ENCODE measurements around the gene RNU1-3.
"Not testable (repeated sequence)": the region's sequence is repeated elsewhere in the genome, so short reads cannot be mapped to it uniquely, and the experiment has no call there.

- TF ChIP-seq, protein P1, sequence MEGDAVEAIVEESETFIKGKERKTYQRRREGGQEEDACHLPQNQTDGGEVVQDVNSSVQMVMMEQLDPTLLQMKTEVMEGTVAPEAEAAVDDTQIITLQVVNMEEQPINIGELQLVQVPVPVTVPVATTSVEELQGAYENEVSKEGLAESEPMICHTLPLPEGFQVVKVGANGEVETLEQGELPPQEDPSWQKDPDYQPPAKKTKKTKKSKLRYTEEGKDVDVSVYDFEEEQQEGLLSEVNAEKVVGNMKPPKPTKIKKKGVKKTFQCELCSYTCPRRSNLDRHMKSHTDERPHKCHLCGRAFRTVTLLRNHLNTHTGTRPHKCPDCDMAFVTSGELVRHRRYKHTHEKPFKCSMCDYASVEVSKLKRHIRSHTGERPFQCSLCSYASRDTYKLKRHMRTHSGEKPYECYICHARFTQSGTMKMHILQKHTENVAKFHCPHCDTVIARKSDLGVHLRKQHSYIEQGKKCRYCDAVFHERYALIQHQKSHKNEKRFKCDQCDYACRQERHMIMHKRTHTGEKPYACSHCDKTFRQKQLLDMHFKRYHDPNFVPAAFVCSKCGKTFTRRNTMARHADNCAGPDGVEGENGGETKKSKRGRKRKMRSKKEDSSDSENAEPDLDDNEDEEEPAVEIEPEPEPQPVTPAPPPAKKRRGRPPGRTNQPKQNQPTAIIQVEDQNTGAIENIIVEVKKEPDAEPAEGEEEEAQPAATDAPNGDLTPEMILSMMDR (IDR thresholded peaks at IDR 0.05; ENCODE audit: low read depth, low read length, missing input control), result not testable (repeated sequence)
- TF ChIP-seq GABPA (IDR thresholded peaks at IDR 0.05 in 1 of 2, conservative IDR thresholded peaks at IDR 0.05 in 1 of 2); FOXA2 (IDR thresholded peaks at IDR 0.05); JUND (IDR thresholded peaks at IDR 0.05); RAD21 (IDR thresholded peaks at IDR 0.05); TAF1 (conservative IDR thresholded peaks at IDR 0.05): not testable (repeated sequence)
- TF ChIP-seq, protein P2, sequence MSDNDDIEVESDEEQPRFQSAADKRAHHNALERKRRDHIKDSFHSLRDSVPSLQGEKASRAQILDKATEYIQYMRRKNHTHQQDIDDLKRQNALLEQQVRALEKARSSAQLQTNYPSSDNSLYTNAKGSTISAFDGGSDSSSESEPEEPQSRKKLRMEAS (IDR thresholded peaks at IDR 0.05), result not testable (repeated sequence)
- TF ChIP-seq, protein P3, sequence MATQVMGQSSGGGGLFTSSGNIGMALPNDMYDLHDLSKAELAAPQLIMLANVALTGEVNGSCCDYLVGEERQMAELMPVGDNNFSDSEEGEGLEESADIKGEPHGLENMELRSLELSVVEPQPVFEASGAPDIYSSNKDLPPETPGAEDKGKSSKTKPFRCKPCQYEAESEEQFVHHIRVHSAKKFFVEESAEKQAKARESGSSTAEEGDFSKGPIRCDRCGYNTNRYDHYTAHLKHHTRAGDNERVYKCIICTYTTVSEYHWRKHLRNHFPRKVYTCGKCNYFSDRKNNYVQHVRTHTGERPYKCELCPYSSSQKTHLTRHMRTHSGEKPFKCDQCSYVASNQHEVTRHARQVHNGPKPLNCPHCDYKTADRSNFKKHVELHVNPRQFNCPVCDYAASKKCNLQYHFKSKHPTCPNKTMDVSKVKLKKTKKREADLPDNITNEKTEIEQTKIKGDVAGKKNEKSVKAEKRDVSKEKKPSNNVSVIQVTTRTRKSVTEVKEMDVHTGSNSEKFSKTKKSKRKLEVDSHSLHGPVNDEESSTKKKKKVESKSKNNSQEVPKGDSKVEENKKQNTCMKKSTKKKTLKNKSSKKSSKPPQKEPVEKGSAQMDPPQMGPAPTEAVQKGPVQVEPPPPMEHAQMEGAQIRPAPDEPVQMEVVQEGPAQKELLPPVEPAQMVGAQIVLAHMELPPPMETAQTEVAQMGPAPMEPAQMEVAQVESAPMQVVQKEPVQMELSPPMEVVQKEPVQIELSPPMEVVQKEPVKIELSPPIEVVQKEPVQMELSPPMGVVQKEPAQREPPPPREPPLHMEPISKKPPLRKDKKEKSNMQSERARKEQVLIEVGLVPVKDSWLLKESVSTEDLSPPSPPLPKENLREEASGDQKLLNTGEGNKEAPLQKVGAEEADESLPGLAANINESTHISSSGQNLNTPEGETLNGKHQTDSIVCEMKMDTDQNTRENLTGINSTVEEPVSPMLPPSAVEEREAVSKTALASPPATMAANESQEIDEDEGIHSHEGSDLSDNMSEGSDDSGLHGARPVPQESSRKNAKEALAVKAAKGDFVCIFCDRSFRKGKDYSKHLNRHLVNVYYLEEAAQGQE (IDR thresholded peaks at IDR 0.05), result not testable (repeated sequence)
Observed at GRCh38 chr1:16696507-16697150, 29.9 kb upstream of the RNU1-3 start.

Data from liver (tissue), 3 donors.